Head of caudate nucleus (tissue), 42 donors: ENCODE data around the gene HSP90AB1.
A peak's percentile ranks its signal among the peaks of the same experiment; 100 is the strongest.

Experiments
- DNase-seq, 42 donors: peaks; one replicate each; pipeline versions ENCODE4 v3.0.0 to v3.0.0-alpha.2; 2020 to 2021; ENCODE audit warnings: mixed read lengths in 7 of 42
- intact Hi-C: fragments of 100-400 bp; cut with DNase I; formaldehyde crosslinking; loops from one replicate; pipeline ENCODE4 v1.15.0; 2022

HSP90AB1 gene

DNA sequence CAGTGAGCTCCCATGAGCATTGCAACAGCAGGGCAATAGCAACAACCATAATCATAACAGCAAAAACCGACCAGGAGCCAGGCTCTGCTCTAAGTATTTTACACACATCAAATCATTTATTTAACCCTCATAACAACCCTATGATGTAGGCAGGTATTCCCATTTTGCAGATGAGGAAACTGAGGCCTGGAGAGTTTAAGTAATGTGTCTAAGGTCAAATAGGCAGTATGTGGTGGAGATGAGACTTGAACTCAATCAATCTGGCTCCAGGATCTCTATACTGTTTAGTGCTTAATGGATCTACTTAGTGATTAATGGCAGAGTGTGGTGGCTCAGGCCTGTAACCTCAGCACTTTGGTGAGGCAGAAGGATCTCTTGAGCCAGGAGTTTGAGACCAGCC lies 26.7 kb downstream of the HSP90AB1 start:
- intact Hi-C loops = no loop called here
- no peak for DNase-seq

- intact Hi-C loops = no loop called here
- DNase-seq = no peak
Measured at GRCh38 chr6:44275271-44275748, 28.4 kb downstream of the HSP90AB1 start.

DNA sequence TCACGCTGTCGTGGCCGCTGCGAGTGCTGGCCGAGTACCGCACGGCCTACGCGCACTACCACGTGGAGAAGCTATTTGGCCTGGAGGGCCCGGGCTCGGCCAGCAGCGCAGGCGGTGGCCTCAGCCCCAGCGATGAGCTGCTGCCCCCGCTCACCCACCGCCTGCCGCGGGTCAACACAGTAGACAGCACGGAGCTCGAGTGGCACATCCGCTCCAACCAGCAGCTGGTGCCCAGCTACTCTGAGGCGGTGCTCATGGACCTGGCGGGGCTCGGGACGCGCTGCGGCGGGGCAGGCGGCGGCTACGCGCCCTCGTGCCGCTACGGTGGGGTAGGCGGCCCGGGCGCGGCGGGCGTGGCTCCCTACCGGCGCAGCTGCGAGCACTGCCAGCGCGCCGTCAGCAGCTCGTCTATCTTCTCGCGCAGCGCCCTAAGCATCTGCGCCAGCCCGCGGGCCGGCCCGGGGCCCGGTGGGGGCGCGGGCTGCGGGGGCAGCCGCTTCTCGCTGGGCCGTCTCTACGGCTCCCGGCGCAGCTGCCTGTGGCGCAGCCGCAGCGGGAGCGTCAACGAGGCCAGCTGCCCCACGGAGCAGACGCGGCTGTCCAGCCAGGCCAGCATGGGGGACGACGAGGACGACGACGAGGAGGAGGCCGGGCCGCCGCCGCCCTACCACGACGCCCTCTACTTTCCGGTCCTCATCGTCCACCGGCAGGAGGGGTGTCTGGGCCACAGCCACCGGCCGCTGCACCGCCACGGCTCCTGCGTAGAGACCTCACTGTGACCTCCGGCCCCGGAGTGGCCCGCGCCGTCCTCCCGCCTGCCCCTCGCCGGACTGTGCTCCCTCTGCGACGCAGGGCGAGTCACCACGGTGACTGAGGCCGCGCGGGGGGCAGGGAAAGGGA lies 29.1 kb downstream of the HSP90AB1 start:
- no peak for DNase-seq
- intact Hi-C loops = no loop called here

GRCh38 chr6:44276667-44277640 lies 30.1 kb downstream of the HSP90AB1 start:
- no peak for DNase-seq
- intact Hi-C loops = no loop called here

DNA sequence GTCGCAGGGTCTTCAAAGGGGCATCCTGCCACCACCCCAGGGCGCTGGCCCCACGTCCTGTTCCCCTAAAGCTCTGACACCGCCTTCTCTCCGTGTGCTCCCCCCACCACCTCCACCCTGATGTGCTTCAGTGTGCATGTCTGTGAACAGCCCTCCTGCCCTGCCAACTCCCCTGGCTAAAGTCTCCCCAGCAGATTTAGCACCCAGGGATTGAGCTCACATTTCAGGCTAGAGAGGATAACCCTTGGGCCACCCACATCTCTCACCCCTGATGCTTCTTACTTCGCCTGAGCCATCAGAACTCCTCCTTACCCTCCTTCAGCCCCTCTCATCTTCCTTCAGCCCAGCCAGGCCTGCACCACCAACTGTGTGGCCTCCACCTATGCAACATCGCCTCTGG lies 30.9 kb downstream of the HSP90AB1 start:
- intact Hi-C loops = no loop called here

DNA sequence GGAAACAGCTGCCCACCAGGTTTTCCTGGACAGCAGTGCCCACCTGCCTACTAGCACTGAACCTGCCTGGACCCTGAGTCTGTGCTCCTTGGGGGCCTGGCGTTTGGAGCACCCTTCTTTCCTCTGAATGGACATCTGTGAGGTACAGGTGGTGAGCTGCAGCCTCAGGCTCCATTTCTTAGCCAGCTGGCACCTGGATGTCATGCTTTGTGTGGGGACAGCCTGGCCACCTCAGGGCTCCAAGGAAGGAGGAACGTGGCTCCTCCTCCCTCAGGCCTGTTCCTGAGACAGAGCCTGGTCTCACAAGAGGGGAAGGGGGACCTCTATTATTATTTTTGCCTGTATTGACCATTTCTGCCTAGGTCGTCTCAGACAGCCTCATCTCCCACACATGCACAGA lies 31.4 kb downstream of the HSP90AB1 start:
- no peak for DNase-seq
- intact Hi-C loops = no loop called here

More for the DNA sequence above, 30.9 kb downstream of the HSP90AB1 start:
- DNase-seq = no peak

GRCh38 chr6:44278774-44279697 lies 32.1 kb downstream of the HSP90AB1 start:
- peak in 36 of 42 donors; percentile 30 to 89 (median 66) for DNase-seq
- intact Hi-C loops = no loop called here

DNA sequence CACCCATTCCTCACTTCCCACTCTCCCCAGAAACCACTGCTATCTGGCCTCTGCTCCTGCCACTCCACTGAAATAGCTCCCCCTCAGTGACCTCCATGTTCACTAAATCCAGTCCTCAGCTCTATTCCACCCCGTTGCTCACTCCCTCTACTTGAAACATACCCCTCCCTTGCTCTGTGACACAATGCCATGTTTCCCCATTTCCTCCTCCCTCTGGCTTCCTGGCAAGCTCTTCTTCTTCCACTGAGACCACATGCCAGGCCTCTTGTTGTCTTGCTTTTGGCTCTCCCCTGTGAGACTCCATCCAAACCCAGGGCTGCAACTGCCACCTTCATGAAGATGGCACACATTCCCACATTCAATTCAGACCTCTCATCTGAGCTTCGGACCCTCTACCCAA lies 37.2 kb downstream of the HSP90AB1 start:
- DNase-seq = peak in 2 of 42 donors; percentile 16 to 41
- intact Hi-C loops = no loop called here

- intact Hi-C loops = no loop called here
- DNase-seq = no peak
Measured at GRCh38 chr6:44284867-44285266, 38.0 kb downstream of the HSP90AB1 start.

DNA sequence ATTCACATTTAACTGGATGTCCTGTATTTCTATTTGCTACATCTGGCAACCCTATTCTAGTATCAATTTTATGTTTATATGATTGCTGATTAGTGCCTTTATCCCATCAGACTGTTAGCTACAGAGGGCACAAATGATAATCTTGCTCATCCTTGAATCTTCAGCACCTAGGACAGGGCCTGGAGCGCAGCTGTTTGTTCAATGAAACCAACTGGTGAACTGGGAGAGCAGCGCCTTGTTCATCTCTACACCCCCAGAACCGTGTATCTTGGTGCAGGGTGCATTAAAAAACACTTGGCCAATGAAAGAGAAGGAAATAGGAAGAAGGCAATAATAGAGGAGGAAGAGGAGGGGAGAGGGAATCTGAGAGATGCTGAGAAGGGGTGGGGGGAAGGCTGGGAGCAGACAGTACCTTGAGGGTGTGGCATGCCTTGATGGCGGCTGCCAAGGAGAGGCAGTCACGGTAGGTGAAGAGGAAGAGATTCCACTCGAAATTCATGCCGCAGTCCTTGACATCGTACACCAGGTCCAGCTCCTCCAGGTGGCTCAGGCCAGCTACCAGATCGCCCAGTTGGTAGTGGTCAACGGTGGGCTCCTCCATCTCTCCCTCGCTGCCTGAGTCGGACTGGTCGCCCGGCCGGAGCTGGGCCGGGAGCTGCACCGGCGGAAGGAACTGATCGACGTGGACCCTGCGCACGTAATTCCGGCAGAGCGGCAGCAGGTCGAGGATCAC lies 38.8 kb downstream of the HSP90AB1 start:
- intact Hi-C loops = no loop called here
- DNase-seq = no peak

GRCh38 chr6:44286285-44286565 lies 39.3 kb downstream of the HSP90AB1 start:
- no peak for DNase-seq
- intact Hi-C loops = no loop called here

- DNase-seq = no peak
- intact Hi-C loops = no loop called here
Measured at GRCh38 chr6:44286747-44287146, 39.8 kb downstream of the HSP90AB1 start.

GRCh38 chr6:44289726-44290260 lies 42.9 kb downstream of the HSP90AB1 start:
- intact Hi-C loops = no loop called here
- DNase-seq = peak in 2 of 42 donors; percentile 15 to 42

DNA sequence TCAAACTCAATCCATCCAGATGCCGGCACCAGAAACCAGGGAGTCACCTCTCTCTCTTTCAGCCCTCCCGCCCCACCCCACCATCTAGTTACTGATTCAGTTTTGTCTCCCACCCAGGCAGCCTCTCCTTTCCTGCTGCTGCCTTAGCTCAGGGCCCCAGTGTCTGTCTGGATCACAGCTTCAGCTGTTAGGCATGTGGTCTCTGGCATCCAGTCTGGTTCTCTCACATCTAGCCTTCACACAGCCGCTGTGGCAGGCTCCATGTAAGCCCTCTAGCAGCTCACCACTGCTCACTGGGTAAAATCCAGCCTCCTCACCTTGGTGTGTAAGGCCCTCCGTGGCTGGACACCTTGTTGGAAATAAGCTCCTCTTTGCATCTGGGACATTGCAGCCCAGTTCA lies 44.9 kb downstream of the HSP90AB1 start:
- intact Hi-C loops = no loop called here
- no peak for DNase-seq

- DNase-seq = no peak
- intact Hi-C loops = no loop called here
Measured at GRCh38 chr6:44292661-44293365, 45.9 kb downstream of the HSP90AB1 start.

GRCh38 chr6:44294832-44295791 lies 48.2 kb downstream of the HSP90AB1 start:
- intact Hi-C loops = no loop called here
- peak in 1 of 42 donors; percentile 1 for DNase-seq
